ENCODE measurements around the gene PPP2R2C.

The PPP2R2C gene

DNA sequence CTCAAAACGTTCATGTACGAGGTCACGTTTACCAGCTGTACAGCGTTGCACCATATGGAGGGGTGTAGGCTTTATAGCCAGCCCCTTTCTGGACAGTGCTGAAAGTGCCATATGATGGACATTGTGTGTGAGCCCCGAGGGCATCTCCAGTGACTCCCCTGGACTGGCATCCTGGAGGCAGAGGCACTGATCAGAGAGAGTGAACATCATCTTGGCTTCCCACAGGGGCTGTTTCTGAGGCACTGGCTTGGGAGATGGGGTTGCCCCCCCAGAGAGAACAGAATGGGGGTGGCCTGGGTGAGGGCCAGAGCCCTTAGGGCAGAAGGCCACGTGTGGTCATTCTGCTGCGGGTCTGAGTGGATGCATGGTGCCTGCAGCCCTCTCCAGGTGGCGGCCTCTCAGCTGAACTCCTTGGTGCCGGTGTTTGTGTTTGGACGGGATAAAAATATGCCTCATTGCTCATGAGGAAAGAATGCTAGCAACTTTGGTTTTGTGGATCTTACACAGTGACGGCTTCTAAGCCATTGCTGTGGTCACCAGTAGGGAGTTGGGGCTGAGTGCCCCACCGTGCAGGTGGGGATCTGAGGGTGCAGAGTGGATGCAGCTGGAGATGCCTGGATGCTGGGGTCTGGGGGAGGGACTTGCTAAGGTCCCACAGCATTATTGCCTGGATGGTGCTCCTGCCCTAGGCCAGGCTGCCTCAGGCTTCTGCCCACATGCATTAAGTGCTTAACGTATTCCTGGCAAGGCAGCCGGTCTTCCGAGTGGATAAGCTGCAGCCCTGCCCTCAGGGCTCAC is 199.4 kb downstream of the PPP2R2C start:
- no peak for TF ChIP-seq SUZ12 (IDR thresholded peaks at IDR 0.05)
- no peak for TF ChIP-seq NFRKB (IDR thresholded peaks at IDR 0.05)
- no peak for TF ChIP-seq HDGF (IDR thresholded peaks at IDR 0.05; ENCODE audit: borderline replicate concordance)
- TF ChIP-seq ZNF384 (IDR thresholded peaks at IDR 0.05), result no peak
- no peak for TF ChIP-seq BHLHE40 (IDR thresholded peaks at IDR 0.05; ENCODE audit: borderline replicate concordance)
- no peak for TF ChIP-seq CTBP1 (IDR thresholded peaks at IDR 0.05; ENCODE audit: borderline replicate concordance)
- CTCF ChIA-PET, result interaction anchor here (1.5 kb wide), 1 partner anchor 9 kb away, joined by 4 read pairs; no protein-coding TSS in a partner anchor
- POLR2A ChIA-PET, result no interaction called here
- DNase-seq (ENCODE audit: extremely low spot score), result no peak

DNA sequence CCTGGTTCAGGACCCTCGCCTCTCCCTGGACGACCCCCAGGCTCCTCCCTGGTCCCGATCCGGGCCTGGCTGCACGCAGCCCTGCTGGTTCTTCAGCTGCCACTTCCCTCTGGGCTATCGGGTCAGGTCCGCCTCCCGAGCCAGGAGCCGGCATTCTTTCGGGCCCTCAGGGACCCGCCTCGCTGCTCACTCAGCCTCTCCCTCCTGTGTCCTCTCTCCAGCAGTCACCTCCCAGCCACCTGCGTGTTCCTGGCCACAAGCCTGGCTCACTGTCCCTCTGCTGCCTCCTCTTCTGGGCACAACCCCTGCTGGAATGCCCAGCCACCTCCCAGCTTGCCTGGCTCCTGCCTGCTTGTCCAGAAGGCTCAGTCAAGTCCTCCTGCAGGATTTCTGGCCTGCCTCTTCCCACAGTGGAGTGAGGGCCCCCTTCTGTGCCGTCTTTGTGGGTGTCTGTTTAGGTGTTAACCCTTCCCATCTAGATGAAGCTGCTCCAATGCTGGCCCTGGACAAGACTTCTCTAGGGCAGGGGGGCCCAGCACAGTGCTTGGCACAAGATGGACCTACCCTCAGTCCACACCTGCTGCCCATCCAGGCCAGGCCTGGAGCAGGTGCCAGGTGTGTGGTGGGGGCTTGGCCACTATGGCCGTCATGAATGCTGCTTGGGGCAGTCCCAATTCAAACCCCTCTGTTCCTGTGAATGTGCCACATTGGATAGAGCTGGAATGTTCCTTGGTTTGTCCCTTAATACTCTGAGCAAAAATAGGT is 200.5 kb downstream of the PPP2R2C start:
- no peak for DNase-seq (ENCODE audit: extremely low spot score)
- CTCF ChIA-PET, result interaction anchor here (0.5 to 1.5 kb wide), 3 partner anchors 8 to 274 kb away, joined by 3 to 4 read pairs (median 4); no protein-coding TSS in a partner anchor
- no peak for TF ChIP-seq ARNT (IDR thresholded peaks at IDR 0.05)
- POLR2A ChIA-PET, result no interaction called here

- ChIA-PET CTCF (interaction anchor here (1.0 kb wide), 1 partner anchor 20 kb away, joined by 4 read pairs; no protein-coding TSS in a partner anchor), POLR2A (no interaction called here)
- TF ChIP-seq TARDBP (IDR thresholded peaks at IDR 0.05) (no peak), HDGF (IDR thresholded peaks at IDR 0.05; ENCODE audit: borderline replicate concordance) (no peak), ARNT (IDR thresholded peaks at IDR 0.05) (no peak), ELF4 (IDR thresholded peaks at IDR 0.05) (no peak)
Measured at GRCh38 chr4:6271206-6271605, 201.2 kb downstream of the PPP2R2C start.

GRCh38 chr4:6270636-6271121 is 201.7 kb downstream of the PPP2R2C start:
- TF ChIP-seq LEF1 (IDR thresholded peaks at IDR 0.05; ENCODE audit: borderline replicate concordance) (no peak), FOXK2 (IDR thresholded peaks at IDR 0.05) (no peak), CTBP1 (IDR thresholded peaks at IDR 0.05; ENCODE audit: borderline replicate concordance) (no peak), L3MBTL2 (conservative IDR thresholded peaks at IDR 0.05) (no peak), SUZ12 (IDR thresholded peaks at IDR 0.05) (no peak), ARNT (IDR thresholded peaks at IDR 0.05) (no peak), SP1 (IDR thresholded peaks at IDR 0.05) (no peak), NFRKB (IDR thresholded peaks at IDR 0.05) (no peak), BHLHE40 (IDR thresholded peaks at IDR 0.05; ENCODE audit: borderline replicate concordance) (no peak), TARDBP (IDR thresholded peaks at IDR 0.05) (no peak), ZNF384 (IDR thresholded peaks at IDR 0.05) (no peak), ELF4 (IDR thresholded peaks at IDR 0.05) (no peak), FOXM1 (IDR thresholded peaks at IDR 0.05; ENCODE audit: borderline replicate concordance) (no peak), HDGF (IDR thresholded peaks at IDR 0.05; ENCODE audit: borderline replicate concordance) (no peak)
- TF ChIP-seq, protein P1, sequence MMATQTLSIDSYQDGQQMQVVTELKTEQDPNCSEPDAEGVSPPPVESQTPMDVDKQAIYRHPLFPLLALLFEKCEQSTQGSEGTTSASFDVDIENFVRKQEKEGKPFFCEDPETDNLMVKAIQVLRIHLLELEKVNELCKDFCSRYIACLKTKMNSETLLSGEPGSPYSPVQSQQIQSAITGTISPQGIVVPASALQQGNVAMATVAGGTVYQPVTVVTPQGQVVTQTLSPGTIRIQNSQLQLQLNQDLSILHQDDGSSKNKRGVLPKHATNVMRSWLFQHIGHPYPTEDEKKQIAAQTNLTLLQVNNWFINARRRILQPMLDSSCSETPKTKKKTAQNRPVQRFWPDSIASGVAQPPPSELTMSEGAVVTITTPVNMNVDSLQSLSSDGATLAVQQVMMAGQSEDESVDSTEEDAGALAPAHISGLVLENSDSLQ (IDR thresholded peaks at IDR 0.05), result no peak
- POLR2A ChIA-PET, result interaction anchor here (1.3 kb wide), 1 partner anchor 38 kb away, joined by 4 read pairs; no protein-coding TSS in a partner anchor
- CTCF ChIA-PET, result interaction anchor here (1.0 kb wide), 1 partner anchor 20 kb away, joined by 4 read pairs; no protein-coding TSS in a partner anchor
- no peak for DNase-seq (ENCODE audit: extremely low spot score)

More at GRCh38 chr4:6271206-6271605, 201.2 kb downstream of the PPP2R2C start:
- no peak for DNase-seq (ENCODE audit: extremely low spot score)

Measured in HEK293T (cell line).